PC-9 (cell line): ENCODE results near the gene EML5.

Experiments used
- EZH2 ChIP-seq: fragments of 200-600 bp; sonication (generic); IDR thresholded peaks from 2 replicates; pipeline ENCODE4 v1.8.0; 2017; ENCODE audit warnings: antibody characterized with exemption, low read depth
- TF ChIP-seq, protein P1 (sequence below): fragments of 200-600 bp; sonication (generic); conservative IDR thresholded peaks from 2 replicates; pipeline ENCODE4 v1.6.1; 2017; ENCODE audit warnings: mixed run types, antibody characterized with exemption, mild to moderate bottlenecking, moderate library complexity

DNA sequence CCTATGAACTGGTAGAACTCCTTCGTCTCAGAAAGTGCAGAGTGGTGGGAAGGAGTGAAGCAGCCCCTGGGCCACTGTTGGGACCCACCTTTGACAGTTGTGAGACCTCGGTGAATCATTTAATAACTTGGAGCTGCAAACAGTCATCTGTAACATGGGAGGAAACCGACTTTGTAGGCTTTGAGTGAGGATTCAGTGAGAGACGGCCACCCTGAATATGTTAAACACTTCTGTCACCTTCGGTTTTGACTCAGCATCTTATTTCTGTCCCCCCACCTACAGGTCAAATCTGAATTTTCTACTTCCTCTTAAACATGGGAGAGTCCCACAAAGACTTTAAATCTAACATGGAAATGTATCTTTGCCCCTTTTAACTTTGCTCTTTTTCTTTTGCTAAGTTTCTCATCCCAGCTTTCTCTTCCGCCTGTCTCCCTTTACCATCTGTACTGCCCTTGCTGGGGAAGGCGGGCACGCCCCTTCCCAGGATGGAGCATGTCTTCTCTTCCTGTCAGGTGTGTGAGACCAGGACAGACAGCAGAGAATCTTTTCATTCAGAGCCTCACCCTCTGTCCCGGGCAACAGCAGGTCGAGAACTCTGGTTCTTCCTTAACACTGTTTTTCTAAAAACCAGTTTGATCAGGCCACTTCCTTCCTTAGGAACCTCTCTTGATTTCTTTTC is 192.9 kb downstream of the EML5 start:
- TF ChIP-seq, protein P1, sequence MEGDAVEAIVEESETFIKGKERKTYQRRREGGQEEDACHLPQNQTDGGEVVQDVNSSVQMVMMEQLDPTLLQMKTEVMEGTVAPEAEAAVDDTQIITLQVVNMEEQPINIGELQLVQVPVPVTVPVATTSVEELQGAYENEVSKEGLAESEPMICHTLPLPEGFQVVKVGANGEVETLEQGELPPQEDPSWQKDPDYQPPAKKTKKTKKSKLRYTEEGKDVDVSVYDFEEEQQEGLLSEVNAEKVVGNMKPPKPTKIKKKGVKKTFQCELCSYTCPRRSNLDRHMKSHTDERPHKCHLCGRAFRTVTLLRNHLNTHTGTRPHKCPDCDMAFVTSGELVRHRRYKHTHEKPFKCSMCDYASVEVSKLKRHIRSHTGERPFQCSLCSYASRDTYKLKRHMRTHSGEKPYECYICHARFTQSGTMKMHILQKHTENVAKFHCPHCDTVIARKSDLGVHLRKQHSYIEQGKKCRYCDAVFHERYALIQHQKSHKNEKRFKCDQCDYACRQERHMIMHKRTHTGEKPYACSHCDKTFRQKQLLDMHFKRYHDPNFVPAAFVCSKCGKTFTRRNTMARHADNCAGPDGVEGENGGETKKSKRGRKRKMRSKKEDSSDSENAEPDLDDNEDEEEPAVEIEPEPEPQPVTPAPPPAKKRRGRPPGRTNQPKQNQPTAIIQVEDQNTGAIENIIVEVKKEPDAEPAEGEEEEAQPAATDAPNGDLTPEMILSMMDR = no peak
- no peak for TF ChIP-seq EZH2
